SU-DHL-6 (cell line): ENCODE measurements around the gene PSMB5.

Source experiments
- H2AFZ ChIP-seq: fragments of 200-600 bp; sonication (generic); 2 replicates; pipeline ENCODE4 v1.6.1; 2014; ENCODE audit warnings: low read depth, mild to moderate bottlenecking, moderate library complexity, mixed read lengths, antibody characterized with exemption, low read length; ENCODE audit not compliant: severe bottlenecking
- H3F3A ChIP-seq: fragments of 200-600 bp; shearing (Covaris generic); 2 replicates; pipeline ENCODE4 v1.6.0; 2016; ENCODE audit warnings: antibody characterized with exemption, mild to moderate bottlenecking; ENCODE audit not compliant: insufficient read depth
- H3K27ac ChIP-seq: fragments of 200-600 bp; sonication (generic); 2 replicates; pipeline ENCODE4 v1.5.1; 2016; ENCODE audit warnings: low read depth, mild to moderate bottlenecking, low read length, moderate library complexity, mixed read lengths
- H3K27me3 ChIP-seq: fragments of 200-600 bp; sonication (generic), shearing (Covaris generic); 2 replicates; pipeline ENCODE4 v1.6.0; 2014; ENCODE audit warnings: mild to moderate bottlenecking, low read length
- H3K36me3 ChIP-seq: fragments of 200-600 bp; sonication (generic); 2 replicates; pipeline ENCODE4 v1.6.1; 2014; ENCODE audit warnings: mild to moderate bottlenecking, low read length, mixed read lengths
- H3K4me2 ChIP-seq: fragments of 300-600, 200-600 bp; shearing (Covaris generic), sonication (generic); 2 replicates; pipeline ENCODE4 v1.6.0; 2014; ENCODE audit warnings: low read length, low read depth, mild to moderate bottlenecking; ENCODE audit not compliant: poor library complexity, severe bottlenecking
- H3K4me3 ChIP-seq: fragments of 200-600 bp; sonication (generic); 2 replicates; pipeline ENCODE4 v1.5.1; 2014; ENCODE audit warnings: antibody characterized with exemption, low read length, mild to moderate bottlenecking, mixed read lengths; ENCODE audit not compliant: insufficient read depth, poor library complexity, severe bottlenecking
- H3K79me2 ChIP-seq: fragments of 200-600 bp; sonication (generic); 2 replicates; pipeline ENCODE4 v1.6.1; 2014; ENCODE audit warnings: mild to moderate bottlenecking, low read length, moderate library complexity; ENCODE audit not compliant: insufficient read depth
- H3K9ac ChIP-seq: fragments of 200-600 bp; sonication (generic); 2 replicates; pipeline ENCODE4 v1.7.0; 2014; ENCODE audit warnings: mild to moderate bottlenecking, low read length
- H3K9me2 ChIP-seq: fragments of 200-600 bp; sonication (generic); replicated peaks from 2 replicates; pipeline ENCODE4 v1.6.1; 2014; ENCODE audit warnings: low read length; ENCODE audit not compliant: insufficient read depth
- H3K9me3 ChIP-seq: fragments of 200-600 bp; sonication (generic); 2 replicates; pipeline ENCODE4 v1.6.1; 2014; ENCODE audit warnings: low read length, mixed read lengths; ENCODE audit not compliant: insufficient read depth
- H4K20me1 ChIP-seq: fragments of 200-600 bp; sonication (generic); 2 replicates; pipeline ENCODE4 v1.6.1; 2014; ENCODE audit warnings: low read depth, mild to moderate bottlenecking, antibody characterized with exemption, low read length, moderate library complexity, mixed read lengths
- EZH2phosphoT487 ChIP-seq: fragments of 200-600 bp; sonication (generic), shearing (Covaris generic); conservative IDR thresholded peaks from 2 replicates; pipeline ENCODE4 v1.6.1; 2018; ENCODE audit warnings: mild to moderate bottlenecking, antibody characterized with exemption, low read length, moderate library complexity, mixed read lengths
- TF ChIP-seq, protein P1 (sequence below): fragments of 200-600 bp; sonication (generic); IDR thresholded peaks from one replicate; pipeline ENCODE4 v1.5.1; 2017; ENCODE audit warnings: antibody characterized with exemption, mild to moderate bottlenecking, low read length, moderate library complexity; ENCODE audit not compliant: insufficient read depth, poor library complexity, severe bottlenecking

The PSMB5 gene

DNA sequence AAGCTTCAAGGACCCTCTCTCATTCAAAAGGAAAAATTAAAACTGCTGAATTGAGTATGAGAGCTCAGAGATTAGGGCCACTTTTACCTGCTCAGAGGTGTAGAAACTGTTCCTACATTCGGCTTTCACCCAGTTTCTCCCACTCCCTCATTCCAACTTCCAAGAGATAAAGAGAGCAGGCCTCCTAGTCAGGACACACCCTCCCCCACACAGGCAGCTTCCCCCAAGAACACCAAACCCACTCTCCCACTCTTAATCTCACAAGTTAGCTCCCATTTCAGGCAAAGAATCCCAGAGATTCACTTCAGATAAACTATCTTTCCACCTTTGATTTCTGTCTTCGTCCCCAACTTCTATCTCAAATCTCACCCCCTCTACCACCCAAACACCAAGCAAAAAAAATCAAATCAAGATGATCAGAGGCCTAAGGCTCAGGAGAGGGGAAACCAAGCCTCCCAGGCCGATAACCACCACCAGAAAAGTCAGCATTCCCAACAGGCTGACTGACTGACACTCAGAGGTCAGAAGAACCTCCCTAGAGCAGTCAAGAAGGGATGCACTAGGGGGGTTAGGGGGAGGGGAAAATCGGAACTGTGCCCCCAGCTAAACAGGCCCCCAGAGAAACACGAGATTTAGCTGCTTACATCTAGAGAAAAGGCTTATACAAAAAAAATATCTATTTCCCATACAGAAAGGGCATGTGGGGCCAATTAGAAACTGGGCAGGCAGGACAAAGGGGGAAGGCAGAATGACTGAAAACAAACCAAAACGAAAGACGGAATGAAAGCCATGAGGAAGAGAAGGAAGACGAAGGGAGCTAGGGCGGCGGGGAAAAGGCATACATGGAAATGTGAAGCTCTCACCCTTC, 35.8 kb upstream of the PSMB5 start:
- H3K4me3 ChIP-seq, result peak overlapping the region; percentile 93
- H3F3A ChIP-seq, result peaks cover 11% of the 10 kb centered on the region
- peak overlapping the region; percentile 99 for H3K4me2 ChIP-seq
- TF ChIP-seq EZH2phosphoT487, result no peak
- TF ChIP-seq, protein P1, sequence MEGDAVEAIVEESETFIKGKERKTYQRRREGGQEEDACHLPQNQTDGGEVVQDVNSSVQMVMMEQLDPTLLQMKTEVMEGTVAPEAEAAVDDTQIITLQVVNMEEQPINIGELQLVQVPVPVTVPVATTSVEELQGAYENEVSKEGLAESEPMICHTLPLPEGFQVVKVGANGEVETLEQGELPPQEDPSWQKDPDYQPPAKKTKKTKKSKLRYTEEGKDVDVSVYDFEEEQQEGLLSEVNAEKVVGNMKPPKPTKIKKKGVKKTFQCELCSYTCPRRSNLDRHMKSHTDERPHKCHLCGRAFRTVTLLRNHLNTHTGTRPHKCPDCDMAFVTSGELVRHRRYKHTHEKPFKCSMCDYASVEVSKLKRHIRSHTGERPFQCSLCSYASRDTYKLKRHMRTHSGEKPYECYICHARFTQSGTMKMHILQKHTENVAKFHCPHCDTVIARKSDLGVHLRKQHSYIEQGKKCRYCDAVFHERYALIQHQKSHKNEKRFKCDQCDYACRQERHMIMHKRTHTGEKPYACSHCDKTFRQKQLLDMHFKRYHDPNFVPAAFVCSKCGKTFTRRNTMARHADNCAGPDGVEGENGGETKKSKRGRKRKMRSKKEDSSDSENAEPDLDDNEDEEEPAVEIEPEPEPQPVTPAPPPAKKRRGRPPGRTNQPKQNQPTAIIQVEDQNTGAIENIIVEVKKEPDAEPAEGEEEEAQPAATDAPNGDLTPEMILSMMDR, result no peak
- peaks cover 9% of the 10 kb centered on the region; the same call in 1 of the 2 replicates for H4K20me1 ChIP-seq
- H3K9me3 ChIP-seq, result no peaks in the 10 kb centered on the region
- H3K9ac ChIP-seq, result peak overlapping the region; percentile 87
- H3K36me3 ChIP-seq, result peaks cover 27% of the 10 kb centered on the region
- no peaks in the 10 kb centered on the region for H3K9me2 ChIP-seq
- H2AFZ ChIP-seq, result no peak overlapping the region
- peak overlapping the region; percentile 57 for H3K27ac ChIP-seq
- no peaks in the 10 kb centered on the region for H3K27me3 ChIP-seq
- H3K79me2 ChIP-seq, result peaks cover 38% of the 10 kb centered on the region

DNA sequence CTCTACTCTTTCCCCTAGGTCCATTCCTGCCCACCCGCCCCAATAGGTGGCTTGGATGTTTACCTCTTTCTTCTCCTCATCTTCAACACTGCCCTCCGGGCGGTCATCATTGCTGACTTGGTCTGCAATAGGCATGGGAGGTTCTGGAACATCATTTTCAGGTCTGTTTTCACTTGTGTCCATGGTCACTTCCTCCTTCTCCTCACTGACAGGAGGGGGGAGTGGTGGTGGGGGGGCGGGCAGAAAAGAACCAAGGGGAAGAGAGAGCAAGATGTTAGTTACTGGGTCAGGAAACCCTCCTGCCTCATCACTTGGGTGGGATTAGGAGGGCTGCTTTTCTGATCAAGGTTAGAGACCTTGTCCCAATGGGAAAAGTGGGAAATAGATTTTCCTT, 34.7 kb upstream of the PSMB5 start:
- Histone ChIP-seq H3K4me2 (peak overlapping the region; percentile 42), H4K20me1 (peaks cover 9% of the 10 kb centered on the region; the same call in 1 of the 2 replicates), H3K27ac (no peak overlapping the region), H3K9me3 (no peaks in the 10 kb centered on the region), H3K27me3 (no peaks in the 10 kb centered on the region), H2AFZ (no peak overlapping the region), H3K4me3 (no peak overlapping the region), H3F3A (peaks cover 11% of the 10 kb centered on the region), H3K9ac (no peak overlapping the region; the same call in 1 of the 2 replicates), H3K9me2 (no peaks in the 10 kb centered on the region), H3K36me3 (peaks cover 23% of the 10 kb centered on the region), H3K79me2 (peaks cover 38% of the 10 kb centered on the region)
- TF ChIP-seq EZH2phosphoT487, result no peak
- TF ChIP-seq, protein P1, result no peak

DNA sequence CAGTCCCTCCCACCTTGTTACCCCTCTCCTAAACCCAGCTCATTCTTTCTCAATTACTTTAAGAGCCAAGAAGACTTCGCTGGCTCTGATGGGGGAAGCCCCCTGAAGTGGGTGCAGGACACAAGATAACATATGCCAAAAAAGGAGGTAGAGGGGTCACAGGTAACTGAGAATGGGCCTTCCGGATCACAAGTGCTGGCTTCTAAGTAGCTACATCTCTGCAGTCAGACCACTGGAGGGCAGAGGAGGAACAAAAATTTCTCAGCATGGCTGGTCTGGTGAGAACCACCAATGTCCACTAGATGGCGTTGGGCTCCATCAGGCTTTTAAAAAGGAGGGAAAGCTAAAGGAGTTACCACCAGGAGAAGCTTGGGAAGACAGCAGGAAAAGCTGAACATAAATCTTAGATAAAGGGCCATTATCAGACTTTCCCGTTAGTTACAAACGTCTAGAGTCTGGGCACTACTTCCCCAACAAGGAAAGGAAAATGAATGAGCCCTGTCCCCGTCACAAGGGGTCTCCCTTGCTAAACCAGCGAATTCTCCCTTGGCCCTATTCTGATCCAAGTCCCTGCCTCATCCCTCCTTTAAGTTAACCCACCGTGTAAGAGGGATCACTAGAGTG, 34.2 kb upstream of the PSMB5 start:
- Histone ChIP-seq H3K27ac (no peak overlapping the region), H3F3A (peaks cover 11% of the 10 kb centered on the region), H3K27me3 (no peaks in the 10 kb centered on the region), H3K79me2 (peaks cover 38% of the 10 kb centered on the region), H4K20me1 (peaks cover 9% of the 10 kb centered on the region; the same call in 1 of the 2 replicates), H2AFZ (no peak overlapping the region), H3K9me3 (no peaks in the 10 kb centered on the region), H3K36me3 (peaks cover 28% of the 10 kb centered on the region), H3K9ac (peak overlapping the region; percentile 9; the same call in 1 of the 2 replicates), H3K4me2 (peak overlapping the region; percentile 42), H3K9me2 (no peaks in the 10 kb centered on the region), H3K4me3 (no peak overlapping the region)
- TF ChIP-seq, protein P1, result peak; percentile 100
- TF ChIP-seq EZH2phosphoT487, result no peak
